ENCODE results near the gene ITGA8. TPM values are rescaled to one million over a fixed set of nuclear protein-coding genes. Genes with fewer than 3 reads are reported as not detected.
"Not testable (repeated sequence)": the region's sequence is repeated elsewhere in the genome, so short reads cannot be mapped to it uniquely, and the experiment has no call there.

ITGA8 gene
- total and polyA plus RNA-seq, 12 donors: 4.7 to 46.0 (median 22.2) TPM

GRCh38 chr10:15588151-15588550, 131.6 kb downstream of the ITGA8 start:
- no peaks in the 10 kb centered on the region for H3K36me3 ChIP-seq (replicated peaks in 1 of 2)
- H3K4me3 ChIP-seq: no peak overlapping the region
- no peaks in the 10 kb centered on the region for H3K9me3 ChIP-seq (replicated peaks in 1 of 3)
- no peaks in the 10 kb centered on the region for H3K4me1 ChIP-seq (replicated peaks in 1 of 2)
- H3K27me3 ChIP-seq: no peaks in the 10 kb centered on the region
- no peak for TF ChIP-seq POLR2A (IDR thresholded peaks at IDR 0.05)
- TF ChIP-seq, protein P1, sequence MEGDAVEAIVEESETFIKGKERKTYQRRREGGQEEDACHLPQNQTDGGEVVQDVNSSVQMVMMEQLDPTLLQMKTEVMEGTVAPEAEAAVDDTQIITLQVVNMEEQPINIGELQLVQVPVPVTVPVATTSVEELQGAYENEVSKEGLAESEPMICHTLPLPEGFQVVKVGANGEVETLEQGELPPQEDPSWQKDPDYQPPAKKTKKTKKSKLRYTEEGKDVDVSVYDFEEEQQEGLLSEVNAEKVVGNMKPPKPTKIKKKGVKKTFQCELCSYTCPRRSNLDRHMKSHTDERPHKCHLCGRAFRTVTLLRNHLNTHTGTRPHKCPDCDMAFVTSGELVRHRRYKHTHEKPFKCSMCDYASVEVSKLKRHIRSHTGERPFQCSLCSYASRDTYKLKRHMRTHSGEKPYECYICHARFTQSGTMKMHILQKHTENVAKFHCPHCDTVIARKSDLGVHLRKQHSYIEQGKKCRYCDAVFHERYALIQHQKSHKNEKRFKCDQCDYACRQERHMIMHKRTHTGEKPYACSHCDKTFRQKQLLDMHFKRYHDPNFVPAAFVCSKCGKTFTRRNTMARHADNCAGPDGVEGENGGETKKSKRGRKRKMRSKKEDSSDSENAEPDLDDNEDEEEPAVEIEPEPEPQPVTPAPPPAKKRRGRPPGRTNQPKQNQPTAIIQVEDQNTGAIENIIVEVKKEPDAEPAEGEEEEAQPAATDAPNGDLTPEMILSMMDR (IDR thresholded peaks at IDR 0.05): no peak
- 76 to 87% (median 83%) methylated on average over 5 of the region's 5 CpGs for WGBS, 4 donors
- intact Hi-C loops (cut with DNase I): loop anchor here in 1 of 2 donors (10.0 kb wide), 1 partner anchor 137 kb away; no protein-coding TSS in a partner anchor
- no peak for DNase-seq
- no peak overlapping the region for H3K27ac ChIP-seq

DNA sequence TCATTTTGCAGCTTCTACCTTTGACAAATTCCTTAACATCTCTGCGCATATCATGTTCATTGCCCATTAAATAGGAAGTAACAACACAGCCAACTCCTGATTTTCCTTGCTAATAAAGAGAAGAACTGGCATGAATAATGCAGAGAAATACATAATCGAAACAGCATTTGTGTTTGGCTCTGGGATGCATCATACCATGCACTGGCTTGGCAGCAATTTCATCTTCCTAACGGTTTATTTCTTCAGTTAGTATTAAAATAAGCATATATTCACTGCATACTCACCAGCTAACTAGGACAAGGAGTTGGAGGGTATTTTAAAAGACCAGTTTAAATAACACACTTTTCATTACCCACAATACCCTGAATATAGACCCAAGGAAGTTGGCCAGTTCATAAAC, 132.5 kb downstream of the ITGA8 start:
- Histone ChIP-seq H3K27ac (no peak overlapping the region), H3K36me3 (replicated peaks in 1 of 2) (no peaks in the 10 kb centered on the region), H3K27me3 (no peaks in the 10 kb centered on the region), H3K9me3 (replicated peaks in 1 of 3) (no peaks in the 10 kb centered on the region), H3K4me3 (no peak overlapping the region), H3K4me1 (replicated peaks in 1 of 2) (no peaks in the 10 kb centered on the region)
- DNase-seq: no peak
- WGBS, 4 donors: 73 to 89% (median 81%) methylated on average over 3 of the region's 3 CpGs
- TF ChIP-seq POLR2A (IDR thresholded peaks at IDR 0.05): no peak
- TF ChIP-seq, protein P1 (IDR thresholded peaks at IDR 0.05): no peak
- intact Hi-C loops (cut with DNase I): loop anchor here in 1 of 2 donors (10.0 kb wide), 1 partner anchor 138 kb away; no protein-coding TSS in a partner anchor

- no peak for TF ChIP-seq POLR2A (IDR thresholded peaks at IDR 0.05)
- TF ChIP-seq, protein P1 (IDR thresholded peaks at IDR 0.05): peak; percentile 62 to 85 (median 70)
- intact Hi-C loops (cut with DNase I): loop anchor here in 1 of 2 donors (10.0 kb wide), 1 partner anchor 139 kb away; no protein-coding TSS in a partner anchor
- 6 to 9% (median 6%) methylated on average over 6 of the region's 6 CpGs for whole genome bisulfite sequencing, 4 donors
- peak; percentile 63 to 87 (median 72) for DNase-seq
- no peak overlapping the region for H3K4me3 ChIP-seq
- H3K27me3 ChIP-seq: no peaks in the 10 kb centered on the region
- no peaks in the 10 kb centered on the region for H3K9me3 ChIP-seq (replicated peaks in 1 of 3)
- H3K27ac ChIP-seq: no peak overlapping the region
- H3K4me1 ChIP-seq (replicated peaks in 1 of 2): no peaks in the 10 kb centered on the region
- H3K36me3 ChIP-seq (replicated peaks in 1 of 2): no peaks in the 10 kb centered on the region
Observed at GRCh38 chr10:15585303-15585715, 134.4 kb downstream of the ITGA8 start.

- intact Hi-C loops (cut with DNase I): loop anchor here in 1 of 2 donors (10.0 kb wide), 1 partner anchor 142 kb away; no protein-coding TSS in a partner anchor
Observed at GRCh38 chr10:15582972-15583371, 136.8 kb downstream of the ITGA8 start.

GRCh38 chr10:15579605-15580004, 140.1 kb downstream of the ITGA8 start:
- Histone ChIP-seq H3K4me3 (no peak overlapping the region), H3K4me1 (replicated peaks in 1 of 2) (no peaks in the 10 kb centered on the region), H3K27ac (no peak overlapping the region), H3K36me3 (replicated peaks in 1 of 2) (no peaks in the 10 kb centered on the region), H3K27me3 (no peaks in the 10 kb centered on the region), H3K9me3 (replicated peaks in 1 of 3) (no peaks in the 10 kb centered on the region)
- DNase-seq: no peak
- intact Hi-C loops (cut with DNase I): loop anchor here in 1 of 2 donors (10.0 kb wide), 1 partner anchor 145 kb away; no protein-coding TSS in a partner anchor
- TF ChIP-seq, protein P1 (IDR thresholded peaks at IDR 0.05): no peak
- no peak for TF ChIP-seq POLR2A (IDR thresholded peaks at IDR 0.05)
- WGBS, 4 donors: 38 to 44% (median 39%) methylated on average over 4 of the region's 4 CpGs

More at GRCh38 chr10:15582972-15583371, 136.8 kb downstream of the ITGA8 start:
- not testable (repeated sequence) for DNase-seq; H3K4me1 ChIP-seq (replicated peaks in 1 of 2); H3K27ac ChIP-seq; H3K27me3 ChIP-seq; H3K9me3 ChIP-seq (replicated peaks in 1 of 3); H3K4me3 ChIP-seq; H3K36me3 ChIP-seq (replicated peaks in 1 of 2)
- 67 to 100% (median 98%) methylated on average over 2 of the region's 2 CpGs for WGBS, 4 donors
